ENCODE data around the gene OR2K2.
"Not testable (repeated sequence)": the region's sequence is repeated elsewhere in the genome, so short reads cannot be mapped to it uniquely, and the experiment has no call there.

The OR2K2 gene

GRCh38 chr9:111330124-111330523, at the start of gene OR2K2:
TSS of gene OR2K2 (minus strand) at chr9:111330224. CDS start at chr9:111328433, 1,791 bp downstream.
- DNase-seq = no peak

- DNase-seq = no peak
These were observed 46.0 kb upstream of the OR2K2 start for GRCh38 chr9:111375817-111376564.

GRCh38 chr9:111375062-111375461, 45.0 kb upstream of the OR2K2 start:
- DNase-seq = no peak

GRCh38 chr9:111372297-111372696, 42.3 kb upstream of the OR2K2 start:
- no peak for DNase-seq

GRCh38 chr9:111366978-111367377, 37.0 kb upstream of the OR2K2 start:
- no peak for DNase-seq

GRCh38 chr9:111362526-111362925, 32.5 kb upstream of the OR2K2 start:
- peak; percentile 72 for DNase-seq

GRCh38 chr9:111360881-111361280, 30.9 kb upstream of the OR2K2 start:
- no peak for DNase-seq

- DNase-seq = no peak
These were observed 26.6 kb upstream of the OR2K2 start for GRCh38 chr9:111356481-111357244.

GRCh38 chr9:111352545-111352944, 22.5 kb upstream of the OR2K2 start:
- DNase-seq = no peak

- no peak for DNase-seq
These were observed 20.5 kb upstream of the OR2K2 start for GRCh38 chr9:111350556-111350955.

GRCh38 chr9:111349766-111350165, 19.7 kb upstream of the OR2K2 start:
- no peak for DNase-seq

- DNase-seq = no peak
These were observed 18.8 kb upstream of the OR2K2 start for GRCh38 chr9:111348821-111349271.

GRCh38 chr9:111334318-111334863, 4.4 kb upstream of the OR2K2 start:
- not testable (repeated sequence) for DNase-seq

- DNase-seq = no peak
These were observed 9.4 kb downstream of the OR2K2 start for GRCh38 chr9:111320631-111321030.

GRCh38 chr9:111316796-111317195, 13.2 kb downstream of the OR2K2 start:
- no peak for DNase-seq

- DNase-seq = no peak
These were observed 24.1 kb downstream of the OR2K2 start for GRCh38 chr9:111305914-111306313.

- DNase-seq = not testable (repeated sequence)
These were observed 26.0 kb downstream of the OR2K2 start for GRCh38 chr9:111304000-111304399.

GRCh38 chr9:111301195-111301594, 28.8 kb downstream of the OR2K2 start:
- no peak for DNase-seq

- no peak for DNase-seq
These were observed 29.8 kb downstream of the OR2K2 start for GRCh38 chr9:111300140-111300735.

GRCh38 chr9:111299599-111299966, 30.4 kb downstream of the OR2K2 start:
- not testable (repeated sequence) for DNase-seq

- peak; percentile 58 for DNase-seq
These were observed 31.1 kb downstream of the OR2K2 start for GRCh38 chr9:111298731-111299598.

- DNase-seq = no peak
These were observed 31.9 kb downstream of the OR2K2 start for GRCh38 chr9:111298111-111298510.
